WTC11 (cell line): Measurements from ENCODE around the gene EVC2. TPM values are rescaled to one million over a fixed set of nuclear protein-coding genes. Genes with fewer than 3 reads are reported as not detected.

ENCODE experiments used
- ATAC-seq: fragments of 200-7000 bp; cut with Tn5 transposase; 2 replicates; pipeline ENCODE4 v1.10.0; 2021; ENCODE audit warnings: mild to moderate bottlenecking, moderate library complexity
- CTCF ChIA-PET: fragments of 300-600 bp; sonication (Branson Sonifier 250); formaldehyde crosslinking; loops from one replicate; lab custom pipeline; 2021; ENCODE audit warnings: antibody characterized with exemption; lab: Charles Lee
- POLR2A ChIA-PET: fragments of 350-600 bp; sonication (Branson Sonifier 250); formaldehyde crosslinking; loops from one replicate; lab custom pipeline; 2021; ENCODE audit warnings: antibody characterized with exemption; lab: Charles Lee
- DNase-seq: peaks from one replicate; pipeline ENCODE4 v3.0.0; 2021; ENCODE audit warnings: low spot score
- H3K27ac Mint-ChIP-seq: 2 replicates; pipeline ENCODE4 v1.8.0; 2021; ENCODE audit warnings: mixed read lengths
- H3K27me3 Mint-ChIP-seq: 2 replicates; pipeline ENCODE4 v1.8.0; 2021; ENCODE audit warnings: low read depth, mild to moderate bottlenecking, moderate library complexity, mixed read lengths
- H3K36me3 Mint-ChIP-seq: 2 replicates; pipeline ENCODE4 v1.8.0; 2021; ENCODE audit warnings: mixed read lengths
- H3K4me1 Mint-ChIP-seq: 2 replicates; pipeline ENCODE4 v1.8.0; 2022; ENCODE audit warnings: mixed read lengths
- H3K4me3 Mint-ChIP-seq: 2 replicates; pipeline ENCODE4 v1.8.0; 2021; ENCODE audit warnings: mild to moderate bottlenecking, moderate library complexity, mixed read lengths
- H3K9me3 Mint-ChIP-seq: 2 replicates; pipeline ENCODE4 v1.8.0; 2021; ENCODE audit warnings: mixed read lengths
- AFF4 ChIP-seq: sonication (generic); formaldehyde crosslinking; IDR thresholded peaks from 2 replicates; pipeline ENCODE4 v1.8.1; 2023; ENCODE audit warnings: mild to moderate bottlenecking, missing genetic modification reagents, borderline replicate concordance
- AR ChIP-seq: fragments of 250-450 bp; sonication (Bioruptor Pico); IDR thresholded peaks from 2 replicates; pipeline ENCODE4 v1.9.0; 2021; ENCODE audit warnings: mild to moderate bottlenecking
- ATF1 ChIP-seq: sonication (generic); formaldehyde crosslinking; IDR thresholded peaks from 2 replicates; pipeline ENCODE4 v1.8.1; 2023; ENCODE audit warnings: mild to moderate bottlenecking, moderate library complexity, missing genetic modification reagents
- CBFB ChIP-seq: sonication (generic); formaldehyde crosslinking; IDR thresholded peaks from 2 replicates; pipeline ENCODE4 v1.8.1; 2022; ENCODE audit warnings: mild to moderate bottlenecking, low read depth, missing genetic modification reagents
- CREB1 ChIP-seq: sonication (generic); formaldehyde crosslinking; IDR thresholded peaks from 2 replicates; pipeline ENCODE4 v1.8.0; 2023; ENCODE audit warnings: mild to moderate bottlenecking, missing genetic modification reagents
- HMGXB4 ChIP-seq: sonication (generic); formaldehyde crosslinking; IDR thresholded peaks from 2 replicates; pipeline ENCODE4 v1.8.1; 2023; ENCODE audit warnings: mild to moderate bottlenecking, moderate library complexity, missing genetic modification reagents
- MAX ChIP-seq: sonication (generic); formaldehyde crosslinking; IDR thresholded peaks from 2 replicates; pipeline ENCODE4 v1.8.0; 2022; ENCODE audit warnings: mild to moderate bottlenecking, missing genetic modification reagents
- NFATC4 ChIP-seq: fragments of 250-450 bp; sonication (Bioruptor Pico); IDR thresholded peaks from 2 replicates; pipeline ENCODE4 v1.9.0; 2021; ENCODE audit warnings: mild to moderate bottlenecking
- NFYB ChIP-seq: sonication (generic); formaldehyde crosslinking; conservative IDR thresholded peaks from 2 replicates; pipeline ENCODE4 v1.8.0; 2022; ENCODE audit warnings: low read depth, missing genetic modification reagents
- NR3C1 ChIP-seq: sonication (generic); formaldehyde crosslinking; conservative IDR thresholded peaks from 2 replicates; pipeline ENCODE4 v1.8.1; 2023; ENCODE audit warnings: low read depth, mild to moderate bottlenecking, missing genetic modification reagents
- OVOL2 ChIP-seq: fragments of 250-450 bp; sonication (Bioruptor Pico); IDR thresholded peaks from 2 replicates; pipeline ENCODE4 v1.9.0; 2021; ENCODE audit warnings: mild to moderate bottlenecking, borderline replicate concordance
- PRDM15 ChIP-seq: sonication (generic); formaldehyde crosslinking; IDR thresholded peaks from 2 replicates; pipeline ENCODE4 v1.8.0; 2022; ENCODE audit warnings: missing genetic modification reagents
- USF2 ChIP-seq: sonication (generic); formaldehyde crosslinking; IDR thresholded peaks from 2 replicates; pipeline ENCODE4 v1.8.1; 2023; ENCODE audit warnings: mild to moderate bottlenecking, missing genetic modification reagents, moderate library complexity
- ZNF671 ChIP-seq: fragments of 250-450 bp; sonication (Bioruptor Pico); IDR thresholded peaks from 2 replicates; pipeline ENCODE4 v1.8.0; 2021; ENCODE audit warnings: mild to moderate bottlenecking
- total RNA-seq: library from RNA; stranded (reverse); gene quantifications from 3 replicates; pipeline ENCODE4 v1.2.3, GENCODE V29; 2021

The EVC2 gene
- total RNA-seq, 1 experiment from 2014 or later = 4.8 TPM

GRCh38 chr4:5658974-5659373 lies 49.4 kb downstream of the EVC2 start (continued):
- no peak for TF ChIP-seq AR (CRISPR knock-in tag)
- TF ChIP-seq ZNF671 = no peak
- TF ChIP-seq HMGXB4 (CRISPR knock-in tag) = no peak
- TF ChIP-seq CBFB (CRISPR knock-in tag) = no peak
- TF ChIP-seq AFF4 (CRISPR knock-in tag) = no peak
- no peak for TF ChIP-seq OVOL2 (CRISPR knock-in tag)
- TF ChIP-seq NFYB = no peak
- no peak for TF ChIP-seq PRDM15 (CRISPR knock-in tag)
- no peak for TF ChIP-seq MAX (CRISPR knock-in tag)
- TF ChIP-seq NFATC4 = no peak
- no peak for TF ChIP-seq NR3C1

GRCh38 chr4:5656415-5656814 lies 51.9 kb downstream of the EVC2 start:
- CTCF ChIA-PET = no interaction called here
- no peak overlapping the region for H3K4me3 Mint-ChIP-seq
- no peak overlapping the region for H3K27ac Mint-ChIP-seq
- DNase-seq (no peak), ATAC-seq (no peak)
- TF ChIP-seq ATF1 (no peak), NR3C1 (no peak), CREB1 (CRISPR knock-in tag) (no peak), USF2 (CRISPR knock-in tag) (no peak), HMGXB4 (CRISPR knock-in tag) (no peak)
- peaks cover 10% of the 10 kb centered on the region for H3K36me3 Mint-ChIP-seq
- no peaks in the 10 kb centered on the region for H3K4me1 Mint-ChIP-seq
- POLR2A ChIA-PET = no interaction called here
- H3K9me3 Mint-ChIP-seq = peaks cover 3% of the 10 kb centered on the region
- H3K27me3 Mint-ChIP-seq = no peaks in the 10 kb centered on the region
